Superior temporal gyrus (tissue), 1 donor: ENCODE measurements around the gene UBXN6.

ENCODE experiments used
- DNase-seq: peaks from one replicate; pipeline ENCODE4 v3.0.0-alpha.2; 2016; ENCODE audit errors: extremely low spot score

The UBXN6 gene

DNA sequence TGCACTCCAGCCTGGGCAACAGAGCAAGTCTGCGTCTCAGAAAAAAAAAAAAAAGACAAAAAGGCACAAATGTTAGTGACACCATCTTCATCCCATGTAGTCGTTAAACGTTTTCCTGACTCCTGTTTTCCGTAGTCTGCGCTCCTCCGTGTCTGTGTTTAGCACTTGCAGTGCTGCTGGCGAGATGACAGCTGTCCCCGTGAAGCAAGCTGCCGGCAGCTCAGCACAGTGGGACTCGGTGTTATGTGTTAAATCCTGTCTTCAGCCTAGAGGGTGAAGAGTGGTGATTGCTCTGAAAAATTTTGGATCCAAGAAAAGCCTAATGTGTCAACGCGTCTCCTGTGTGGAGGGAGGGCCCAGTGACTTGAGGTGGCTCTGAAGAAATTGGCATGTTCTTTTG lies 18.4 kb downstream of the UBXN6 start:
- peak; percentile 68 for DNase-seq

DNA sequence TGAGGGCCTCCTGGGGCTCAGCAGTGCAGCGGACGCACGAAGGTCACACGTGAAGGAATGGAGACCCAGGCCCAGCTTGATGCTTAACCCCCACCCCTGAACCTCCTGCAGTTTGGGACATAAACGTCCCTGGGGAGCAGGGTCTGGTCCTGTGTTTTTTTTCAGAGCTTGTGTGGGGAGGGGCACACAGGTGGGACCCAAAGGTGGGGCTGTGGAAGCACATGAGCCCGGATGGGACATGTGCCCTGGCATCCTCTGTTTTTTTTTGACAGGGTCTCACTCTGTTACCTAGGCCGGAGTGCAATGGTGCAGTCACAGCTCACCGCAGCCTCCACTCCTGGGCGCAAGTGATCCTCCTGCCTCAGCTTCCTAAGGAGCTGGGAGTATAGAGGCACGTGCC lies 20.5 kb downstream of the UBXN6 start:
- no peak for DNase-seq

DNA sequence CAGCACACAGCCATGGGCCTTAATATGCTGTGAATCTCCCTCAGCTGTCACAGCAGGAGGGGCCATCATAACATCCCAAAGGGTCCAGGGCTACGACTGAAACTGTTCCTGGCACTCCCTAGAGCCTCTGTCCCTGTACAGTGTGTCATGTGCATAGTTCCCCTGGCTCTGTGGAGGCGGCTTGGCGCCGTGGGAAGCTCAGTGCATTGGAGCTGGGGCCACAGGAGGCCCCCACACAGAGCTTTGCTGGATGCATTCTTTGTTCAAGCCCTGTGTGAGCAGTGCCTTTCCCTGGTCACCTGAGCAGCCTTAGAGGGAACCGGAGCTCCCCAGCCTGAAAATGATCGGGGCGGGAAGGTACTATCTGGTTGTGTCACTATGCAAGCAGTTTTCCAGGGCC lies 21.4 kb downstream of the UBXN6 start:
- DNase-seq = no peak

DNA sequence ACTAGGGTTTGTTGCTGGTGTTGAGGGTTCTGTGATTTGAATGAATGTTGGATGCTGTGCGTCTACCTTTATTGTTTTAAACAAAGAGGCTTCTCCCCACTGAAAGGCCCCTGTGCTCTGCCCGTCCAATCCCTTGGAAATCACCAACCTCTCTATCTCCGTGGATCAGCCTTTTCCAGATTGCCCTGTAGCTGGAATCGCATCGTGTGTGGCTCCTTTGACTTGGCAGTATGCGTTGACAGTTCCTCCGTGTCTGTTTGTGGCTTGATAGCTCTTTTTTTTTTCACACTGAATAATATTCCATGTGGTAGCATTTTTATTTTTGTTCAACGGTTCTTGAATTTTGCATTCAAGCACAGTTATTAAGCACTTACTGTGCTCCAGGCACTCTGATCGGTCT lies 23.2 kb downstream of the UBXN6 start:
- peak; percentile 33 for DNase-seq

DNA sequence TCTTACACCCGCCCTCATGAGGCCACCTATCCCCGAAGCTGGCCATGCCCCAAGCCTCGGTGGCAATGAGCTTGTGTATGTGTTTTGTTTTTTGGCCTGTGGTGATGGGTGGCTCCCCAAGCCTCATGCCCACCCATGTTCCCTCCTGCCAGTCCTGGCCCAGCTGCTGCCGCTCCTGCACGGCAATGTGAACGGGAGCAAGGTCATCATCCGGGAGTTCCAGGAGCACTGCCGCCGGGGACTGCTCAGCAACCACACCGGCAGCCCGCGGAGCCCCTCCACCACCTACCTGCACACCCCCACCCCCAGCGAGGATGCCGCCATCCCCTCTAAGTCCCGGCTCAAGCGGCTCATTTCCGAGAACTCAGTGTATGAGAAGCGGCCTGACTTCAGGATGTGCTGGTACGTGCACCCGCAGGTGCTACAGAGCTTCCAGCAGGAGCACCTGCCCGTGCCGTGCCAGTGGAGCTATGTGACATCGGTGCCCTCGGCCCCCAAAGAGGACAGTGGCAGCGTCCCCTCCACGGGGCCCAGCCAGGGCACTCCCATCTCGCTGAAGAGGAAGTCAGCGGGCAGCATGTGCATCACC lies 24.6 kb downstream of the UBXN6 start:
- DNase-seq = no peak

DNA sequence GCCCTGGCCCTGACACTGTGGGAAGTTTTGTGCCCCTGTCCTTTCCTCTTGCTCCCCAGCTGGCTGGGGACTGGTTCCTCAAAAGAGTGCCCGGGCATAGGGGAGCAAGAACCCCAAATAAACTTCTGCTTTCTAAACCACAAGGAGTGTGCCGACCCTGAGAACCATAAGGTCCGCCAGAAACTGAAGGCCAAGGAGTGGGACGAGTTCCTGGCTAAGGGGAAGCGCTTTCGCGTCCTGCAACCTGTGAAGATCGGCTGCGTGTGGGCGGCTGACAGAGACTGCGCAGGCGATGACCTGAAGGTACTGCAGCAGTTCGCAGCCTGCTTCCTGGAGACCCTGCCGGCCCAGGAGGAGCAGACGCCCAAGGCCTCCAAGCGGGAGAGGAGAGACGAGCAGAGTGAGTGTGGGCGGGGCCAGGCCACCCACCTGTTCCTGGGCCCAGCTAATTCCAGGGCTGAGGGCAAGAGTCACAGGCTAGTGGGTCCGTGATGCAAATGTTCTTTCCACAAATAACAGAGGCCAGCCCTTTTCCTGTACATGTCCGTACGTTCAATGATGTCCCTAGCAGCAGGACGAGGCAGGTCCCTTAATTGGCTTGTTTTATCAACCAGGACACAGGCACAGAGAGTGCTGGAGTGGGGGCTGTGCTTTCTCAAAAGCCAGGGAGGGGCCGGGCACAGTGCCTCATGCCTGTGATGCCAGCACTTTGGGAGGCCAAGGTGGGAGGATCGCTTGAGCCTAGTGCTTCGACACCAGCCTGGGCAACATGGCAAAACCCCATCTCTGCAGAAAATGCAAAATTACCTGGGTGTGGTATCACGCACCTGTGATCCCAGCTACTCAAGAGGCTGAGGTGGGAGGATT lies 25.6 kb downstream of the UBXN6 start:
- DNase-seq = peak; percentile 25

DNA sequence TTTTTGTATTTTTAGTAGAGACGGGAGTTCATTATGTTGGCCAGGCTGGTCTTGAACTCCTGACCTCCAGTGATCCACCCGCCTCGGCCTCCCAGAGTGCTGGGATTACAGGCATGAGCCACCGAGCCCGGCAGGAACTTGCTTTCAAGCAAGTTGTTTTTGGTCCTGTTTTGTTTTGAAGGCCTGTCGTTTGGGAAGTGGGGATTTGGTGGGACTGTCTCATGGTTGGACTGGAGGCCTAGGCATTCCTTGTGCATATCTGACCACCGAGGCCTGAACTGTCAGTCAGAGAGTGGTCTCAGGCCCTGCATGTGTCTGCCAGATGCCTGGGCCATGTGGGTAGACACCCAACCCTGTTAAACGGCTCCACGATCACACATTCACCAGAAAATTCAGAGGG lies 26.3 kb downstream of the UBXN6 start:
- no peak for DNase-seq

DNA sequence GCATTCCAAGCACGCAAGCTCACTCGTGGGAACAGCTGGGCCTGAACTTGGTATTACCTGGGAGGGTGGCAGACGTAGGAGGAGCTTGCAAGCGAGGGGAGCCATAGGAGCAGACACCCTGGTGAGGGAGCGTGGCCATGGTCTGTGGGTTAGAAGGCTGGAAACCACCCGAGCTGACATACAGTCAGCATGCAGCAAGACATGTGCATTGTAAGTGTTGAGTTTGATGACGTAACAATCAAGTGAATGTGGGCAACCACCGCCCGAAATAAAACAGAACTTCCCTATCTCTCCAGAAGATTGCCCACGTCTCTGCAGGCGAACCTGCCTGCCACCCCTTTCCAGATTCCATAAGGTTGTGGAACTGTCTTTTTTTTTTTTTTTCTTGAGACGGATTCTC lies 26.8 kb downstream of the UBXN6 start:
- DNase-seq = peak; percentile 25

DNA sequence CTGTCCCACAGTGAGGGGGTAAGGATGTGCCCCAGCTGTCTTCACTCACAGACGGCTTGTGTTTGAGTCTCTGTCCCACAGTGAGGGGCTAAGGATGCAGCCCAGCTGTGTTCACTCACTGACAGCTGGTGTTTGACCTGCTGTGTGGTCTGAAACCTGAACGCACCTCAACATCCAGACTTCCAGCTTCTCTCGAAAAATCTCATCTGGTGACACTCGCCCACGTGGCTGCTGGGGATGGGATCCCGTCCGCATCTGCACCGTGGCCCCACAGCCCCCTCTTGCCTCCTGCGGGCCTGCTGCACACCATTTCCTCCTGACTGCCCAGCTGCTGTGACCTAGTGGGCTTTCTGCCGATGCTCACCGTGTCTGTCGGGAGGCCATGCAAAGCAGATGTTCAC lies 27.8 kb downstream of the UBXN6 start:
- DNase-seq = no peak

DNA sequence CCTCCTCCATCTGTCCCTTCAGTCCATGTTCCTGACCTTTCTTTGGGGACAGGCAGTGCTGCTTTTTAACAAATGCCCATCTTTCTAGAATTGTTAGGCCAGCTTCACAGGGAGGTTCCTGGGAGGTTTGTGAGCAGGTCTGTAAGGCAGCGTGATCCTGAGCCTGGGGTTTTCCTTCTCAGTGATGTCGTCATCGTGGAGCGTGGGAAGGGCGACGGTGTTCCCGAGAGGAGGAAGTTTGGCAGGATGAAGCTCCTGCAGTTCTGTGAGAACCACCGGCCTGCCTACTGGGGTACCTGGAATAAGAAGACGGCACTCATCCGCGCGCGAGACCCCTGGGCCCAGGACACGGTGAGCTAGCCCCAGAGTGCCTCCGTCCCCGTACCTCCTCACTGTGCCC lies 28.3 kb downstream of the UBXN6 start:
- no peak for DNase-seq

DNA sequence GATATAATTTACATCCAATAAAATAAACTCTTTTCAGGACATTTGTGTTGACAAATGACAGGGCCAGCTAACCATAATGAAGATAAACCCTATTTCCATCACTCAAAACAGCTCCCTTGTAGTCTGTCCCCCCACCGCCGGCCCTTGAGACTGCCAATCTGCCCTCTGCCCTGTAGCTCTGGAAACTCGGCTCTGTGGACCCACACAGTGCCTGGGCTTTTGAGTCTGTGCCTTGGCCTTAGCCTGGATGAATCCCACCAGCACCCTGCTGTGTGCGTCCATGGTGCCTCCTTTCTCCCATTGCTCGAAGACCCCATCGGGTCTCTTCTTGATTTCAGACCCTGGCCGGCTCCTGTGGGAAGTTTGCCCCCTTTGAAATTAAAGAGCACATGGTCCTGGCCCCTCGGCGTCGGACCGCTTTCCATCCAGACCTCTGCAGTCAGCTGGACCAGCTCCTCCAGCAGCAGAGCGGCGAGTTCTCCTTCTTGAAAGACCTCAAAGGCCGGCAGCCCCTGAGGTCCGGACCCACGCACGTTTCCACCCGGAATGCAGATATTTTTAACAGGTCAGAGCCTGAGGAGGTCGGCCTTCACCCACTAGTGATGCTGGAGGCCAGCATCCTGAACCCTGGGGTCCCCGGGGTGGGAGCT lies 29.1 kb downstream of the UBXN6 start:
- no peak for DNase-seq

DNA sequence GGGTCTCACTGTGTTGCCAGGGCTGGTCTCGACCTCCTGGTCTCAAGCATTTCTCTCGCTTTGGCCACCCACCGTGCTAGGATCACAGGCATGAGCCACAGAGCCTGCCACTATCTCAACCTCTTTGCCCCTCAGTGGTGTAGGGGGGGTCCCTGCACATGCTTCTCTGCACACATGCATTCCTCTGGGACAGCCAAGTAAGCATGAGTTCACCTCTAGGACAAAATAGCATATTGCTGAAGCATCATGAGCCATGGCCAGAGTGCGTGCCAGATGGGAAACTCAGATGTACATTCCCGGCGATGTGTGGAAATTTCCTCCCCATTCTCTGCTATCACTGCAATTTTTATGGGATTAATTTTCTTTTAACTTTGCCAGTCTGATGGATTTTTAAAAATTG lies 32.1 kb downstream of the UBXN6 start:
- no peak for DNase-seq

DNA sequence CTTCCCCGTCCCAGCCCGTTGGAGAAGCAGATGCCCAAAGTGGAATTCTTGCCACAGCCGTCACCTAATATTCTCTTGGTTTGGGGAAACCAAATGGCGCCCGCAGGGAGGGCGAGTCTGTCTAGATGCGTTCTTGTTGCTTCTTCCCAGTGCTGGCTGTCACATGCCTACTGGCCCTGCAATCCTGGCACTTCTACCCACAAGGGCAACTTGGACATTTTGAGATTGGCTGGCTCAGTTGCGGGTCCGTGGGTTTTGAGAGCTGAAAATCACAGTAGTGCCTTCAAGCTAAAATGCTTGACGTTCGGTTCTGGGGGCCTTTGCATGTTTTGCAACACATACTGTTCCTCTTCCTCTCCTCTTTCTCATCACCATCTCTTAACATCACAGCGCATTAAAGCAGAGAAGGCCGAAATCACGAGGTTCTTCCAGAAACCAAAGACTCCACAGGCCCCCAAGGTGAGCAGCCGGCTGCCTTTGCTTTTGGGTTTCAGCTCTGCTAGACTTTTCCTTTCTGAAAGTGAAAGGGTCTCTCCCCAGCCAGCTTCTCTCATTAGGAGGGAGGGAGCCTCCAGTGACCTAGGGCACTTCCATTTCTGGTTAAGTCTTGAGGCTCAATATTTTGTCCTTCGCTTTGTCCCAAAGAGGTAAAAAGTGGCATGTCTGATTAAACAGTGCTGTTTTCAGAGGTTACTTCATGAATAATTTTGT lies 34.0 kb downstream of the UBXN6 start:
- DNase-seq = no peak

DNA sequence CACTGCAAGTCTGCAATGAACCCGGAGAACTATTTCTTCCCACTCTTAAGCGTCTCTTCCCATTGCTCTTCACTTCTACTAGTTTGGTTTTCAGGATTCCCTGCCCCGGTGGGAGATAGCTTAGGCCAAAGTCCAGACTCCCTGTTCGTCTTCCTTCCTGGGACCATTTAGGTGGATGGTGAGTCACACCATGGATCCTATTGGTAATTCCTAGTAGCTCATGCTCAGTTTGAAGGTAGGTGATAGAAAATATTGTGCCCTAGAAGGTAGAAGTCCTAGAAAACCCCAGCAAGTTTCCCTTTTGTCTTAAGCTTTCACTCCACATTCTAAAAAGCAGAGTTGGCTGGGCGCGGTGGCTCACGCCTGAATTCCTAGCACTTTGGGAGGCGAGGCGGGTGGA lies 41.3 kb downstream of the UBXN6 start:
- DNase-seq = no peak

DNA sequence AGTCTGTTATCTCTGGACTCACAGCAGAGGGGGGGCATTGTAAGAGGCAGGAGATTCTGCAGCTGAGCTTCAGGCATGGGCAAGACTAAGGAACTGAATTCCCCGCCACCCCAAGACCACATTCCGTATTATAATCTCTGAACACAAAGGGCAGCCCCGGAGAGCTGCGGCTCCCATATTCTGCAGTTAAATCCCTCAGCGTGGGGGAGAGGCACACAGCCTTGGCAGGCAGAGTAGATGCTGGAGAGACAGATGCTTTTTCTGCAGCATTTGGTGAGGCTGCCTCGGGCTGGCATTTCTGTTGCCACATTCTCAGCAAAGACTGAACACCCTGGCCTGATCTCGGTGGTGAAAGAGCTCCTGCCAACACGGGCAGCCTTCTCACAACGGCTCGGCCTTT lies 42.2 kb downstream of the UBXN6 start:
- peak; percentile 52 for DNase-seq

DNA sequence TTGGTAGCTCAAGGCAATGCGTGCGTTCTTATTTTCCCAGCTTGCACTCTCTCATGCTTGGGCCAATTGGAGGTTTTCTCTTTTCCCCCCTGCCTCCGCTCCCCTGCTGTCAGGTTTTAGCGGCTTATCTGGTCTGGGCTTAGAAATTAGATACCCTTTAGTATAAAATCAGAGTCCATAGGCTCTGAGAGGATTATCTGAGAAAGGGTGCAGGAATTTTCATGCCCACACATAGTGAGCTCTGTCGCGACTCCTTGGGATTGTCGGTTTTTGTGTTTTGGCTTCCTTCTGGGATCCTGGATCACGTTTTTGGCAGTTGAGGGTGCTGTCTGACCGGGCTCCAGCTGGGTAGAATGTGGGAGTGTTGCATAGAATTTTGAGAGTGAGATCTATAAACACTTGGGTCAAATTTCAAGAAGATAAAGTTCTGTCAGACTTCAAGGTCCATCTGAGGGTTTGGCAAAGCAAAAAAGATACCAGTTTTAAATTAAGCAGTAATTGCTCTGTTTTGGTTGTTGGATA lies 42.7 kb downstream of the UBXN6 start:
- DNase-seq = peak; percentile 19

DNA sequence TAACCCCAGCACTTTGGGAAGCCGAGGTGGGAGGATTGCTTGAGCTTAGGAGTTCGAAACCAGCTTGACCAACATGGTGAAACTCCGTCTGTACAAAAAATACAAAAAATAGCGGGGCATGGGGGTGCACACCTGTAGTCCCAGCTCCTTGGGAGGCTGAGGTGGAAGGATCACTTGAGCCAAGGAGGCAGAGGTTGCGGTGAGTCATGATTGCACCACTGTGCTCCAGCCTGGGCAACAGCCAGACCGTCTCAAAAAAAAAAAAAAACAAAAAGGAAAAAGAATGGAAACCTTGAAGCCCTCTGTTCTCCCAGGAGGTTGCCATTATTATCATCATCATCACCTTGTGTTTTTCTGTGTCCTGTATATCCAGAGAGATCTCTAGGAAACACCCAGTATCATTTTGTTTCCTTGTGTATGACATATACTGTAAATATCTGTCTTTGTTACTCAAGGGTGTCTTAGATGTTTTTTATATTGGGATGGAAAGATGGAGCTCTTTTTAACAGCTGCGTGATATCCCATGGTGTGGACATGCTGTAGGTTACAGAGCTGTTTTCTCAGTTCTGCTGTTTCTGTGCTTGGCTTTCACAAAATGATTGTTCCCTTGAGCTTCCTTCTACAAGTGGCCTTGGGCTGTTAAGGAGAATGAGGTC lies 43.3 kb downstream of the UBXN6 start:
- no peak for DNase-seq

DNA sequence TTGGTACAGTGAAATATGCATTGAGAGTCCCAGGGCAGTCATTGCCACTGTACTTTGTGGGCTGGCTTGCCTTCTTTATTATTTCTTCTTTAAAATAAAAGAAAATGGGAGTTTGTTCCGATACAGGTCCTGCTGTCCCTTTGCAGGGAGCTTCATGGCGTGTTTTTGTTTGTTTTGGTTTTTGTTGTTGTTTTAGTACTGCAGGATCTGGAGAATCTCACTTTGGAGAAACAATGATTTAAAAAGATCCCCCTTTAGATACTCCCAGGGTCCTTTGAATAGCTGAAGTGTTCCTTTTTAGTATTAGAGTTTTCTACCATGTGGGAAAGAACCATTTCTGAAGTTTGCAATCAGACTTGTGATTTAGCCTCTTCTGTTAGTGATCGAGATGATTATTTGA lies 44.0 kb downstream of the UBXN6 start:
- DNase-seq = no peak

DNA sequence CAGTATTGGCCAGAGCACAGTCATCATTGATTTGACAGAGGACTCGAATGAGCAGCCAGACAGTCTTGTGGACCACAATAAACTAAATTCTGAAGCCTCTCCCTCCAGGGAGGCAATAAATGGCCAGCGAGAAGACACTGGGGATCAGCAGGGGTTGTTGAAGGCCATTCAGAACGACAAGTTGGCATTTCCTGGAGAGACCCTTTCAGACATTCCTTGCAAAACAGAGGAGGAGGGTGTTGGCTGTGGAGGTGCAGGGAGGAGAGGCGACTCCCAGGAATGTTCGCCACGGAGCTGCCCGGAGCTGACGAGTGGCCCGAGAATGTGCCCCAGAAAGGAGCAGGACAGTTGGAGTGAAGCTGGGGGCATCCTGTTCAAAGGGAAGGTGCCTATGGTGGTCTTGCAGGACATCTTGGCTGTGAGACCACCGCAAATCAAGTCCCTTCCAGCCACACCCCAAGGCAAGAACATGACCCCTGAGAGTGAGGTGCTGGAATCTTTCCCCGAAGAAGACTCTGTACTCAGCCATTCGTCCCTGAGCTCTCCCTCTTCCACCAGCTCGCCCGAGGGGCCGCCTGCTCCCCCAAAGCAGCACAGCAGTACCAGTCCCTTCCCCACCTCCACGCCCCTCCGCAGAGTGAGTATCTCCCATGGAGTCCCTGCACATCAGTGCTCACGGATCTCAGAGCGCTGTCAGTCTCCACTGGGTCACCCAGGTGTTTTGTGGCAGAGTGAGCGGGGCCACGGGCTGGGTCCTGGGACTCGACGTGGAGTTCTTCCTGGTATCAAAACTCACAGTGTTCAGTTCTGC lies 48.3 kb downstream of the UBXN6 start:
- DNase-seq = no peak

DNA sequence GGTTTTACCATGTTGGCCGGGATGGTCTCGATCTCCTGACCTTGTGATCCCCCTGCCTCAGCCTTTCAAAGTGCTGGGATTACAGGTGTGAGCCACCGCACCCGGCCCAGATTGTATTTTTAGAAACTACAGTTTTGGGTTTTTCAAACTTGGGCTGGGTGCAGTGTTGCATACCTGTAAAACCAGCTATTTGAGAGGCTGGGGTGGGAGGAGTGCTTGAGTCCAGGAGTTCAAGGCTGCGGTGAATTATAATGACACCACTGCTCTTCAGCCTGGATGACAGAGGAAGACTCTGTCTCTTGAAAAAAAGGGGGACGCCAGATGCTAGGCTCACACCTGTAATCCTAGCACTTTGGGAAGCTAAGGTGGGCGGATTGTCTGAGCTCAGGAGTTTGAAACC lies 51.0 kb downstream of the UBXN6 start:
- no peak for DNase-seq

DNA sequence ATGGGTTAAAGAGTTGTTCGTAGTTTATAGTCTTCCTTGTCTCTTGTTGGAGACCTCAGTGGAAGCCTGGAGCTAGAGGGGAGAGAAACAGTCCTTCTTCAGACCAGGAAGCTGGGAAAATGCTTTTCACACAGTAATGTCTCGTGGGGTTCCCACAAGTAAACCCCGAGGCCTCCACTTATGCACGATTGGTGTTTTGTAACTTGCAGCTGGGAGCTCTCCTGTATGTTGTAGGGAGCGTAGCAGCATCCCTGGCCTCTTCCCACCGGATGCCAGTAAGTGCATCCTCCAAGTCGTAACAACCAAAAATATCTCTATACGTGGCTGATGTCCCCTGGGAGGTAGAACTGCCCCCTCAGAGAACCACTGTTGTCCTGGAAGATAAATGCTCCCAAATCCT lies 51.6 kb downstream of the UBXN6 start:
- no peak for DNase-seq
